Activated T-cell treated with anti-CD3 and anti-CD28 coated beads for 4 hours (primary cell): Measurements from ENCODE around the gene PRRT4.

Experiments used
- DNase-seq: peaks from one replicate; pipeline ENCODE4 v3.0.0-alpha.2; 2020

The PRRT4 gene

GRCh38 chr7:128361411-128362379 lies at the start of gene PRRT4:
Gene PRRT4 (minus strand): TSS chr7:128361690.
- no peak for DNase-seq

- no peak for DNase-seq
Measured at GRCh38 chr7:128410451-128410753, 48.9 kb upstream of the PRRT4 start.

GRCh38 chr7:128409596-128410450 lies 48.3 kb upstream of the PRRT4 start, which contains the start of gene IMPDH1:
Gene IMPDH1 (minus strand): TSS chr7:128409982. CDS start chr7:128409901, 81 bp downstream.
- DNase-seq, result peak; percentile 85

- no peak for DNase-seq
Measured at GRCh38 chr7:128408709-128409595, 47.5 kb upstream of the PRRT4 start.

GRCh38 chr7:128407751-128408708 lies 46.5 kb upstream of the PRRT4 start:
- no peak for DNase-seq

GRCh38 chr7:128407233-128407589 lies 45.7 kb upstream of the PRRT4 start:
- no peak for DNase-seq

GRCh38 chr7:128406314-128407232 lies 45.1 kb upstream of the PRRT4 start:
- DNase-seq, result no peak

- DNase-seq, result peak; percentile 42
Measured at GRCh38 chr7:128405471-128406313, 44.2 kb upstream of the PRRT4 start.

GRCh38 chr7:128404886-128405470 lies 43.5 kb upstream of the PRRT4 start:
- no peak for DNase-seq

GRCh38 chr7:128404143-128404681 lies 42.7 kb upstream of the PRRT4 start:
- no peak for DNase-seq

- no peak for DNase-seq
Measured at GRCh38 chr7:128403676-128404075, 42.2 kb upstream of the PRRT4 start.

- DNase-seq, result no peak
Measured at GRCh38 chr7:128402356-128402755, 40.9 kb upstream of the PRRT4 start.

- no peak for DNase-seq
Measured at GRCh38 chr7:128400566-128400965, 39.1 kb upstream of the PRRT4 start.

GRCh38 chr7:128399991-128400390 lies 38.5 kb upstream of the PRRT4 start:
- DNase-seq, result no peak

GRCh38 chr7:128398841-128399135 lies 37.3 kb upstream of the PRRT4 start:
- no peak for DNase-seq

- peak; percentile 32 for DNase-seq
Measured at GRCh38 chr7:128398016-128398840, 36.7 kb upstream of the PRRT4 start.

GRCh38 chr7:128396357-128396756 lies 34.9 kb upstream of the PRRT4 start:
- DNase-seq, result no peak

- no peak for DNase-seq
Measured at GRCh38 chr7:128395748-128396147, 34.3 kb upstream of the PRRT4 start.
